Prostate gland (tissue), 2 donors: ENCODE measurements around the gene ASIC2. TPM values are rescaled to one million over a fixed set of nuclear protein-coding genes. Genes with fewer than 3 reads are reported as not detected.
"Not testable (repeated sequence)": the region's sequence is repeated elsewhere in the genome, so short reads cannot be mapped to it uniquely, and the experiment has no call there.

ENCODE experiments used
- DNase-seq: peaks from one replicate; pipeline ENCODE4 v3.0.0-alpha.2; 2019; ENCODE audit warnings: low spot score
- H3K27ac ChIP-seq, 2 donors: fragments of 200-600 bp; sonication (generic); 2 replicates each; pipeline ENCODE4 v1.5.1; 2017 to 2019
- H3K27me3 ChIP-seq: fragments of 200-600 bp; sonication (generic); replicated peaks from 2 replicates; pipeline ENCODE4 v1.5.1; 2019; ENCODE audit not compliant: insufficient read depth
- H3K36me3 ChIP-seq, 2 donors: fragments of 200-600 bp; sonication (generic); 1 replicate in 1 of 2; 2 replicates in 1 of 2; pipeline versions ENCODE4 v1.5.1 to v1.8.1; 2017 to 2019
- H3K4me1 ChIP-seq: fragments of 200-600 bp; sonication (generic); replicated peaks from 2 replicates; pipeline ENCODE4 v1.5.1; 2019
- H3K4me3 ChIP-seq, 2 donors: fragments of 200-600 bp; sonication (generic); 2 replicates each; pipeline ENCODE4 v1.5.1; 2017 to 2019
- H3K9me3 ChIP-seq: fragments of 200-600 bp; sonication (generic); 2 replicates; pipeline ENCODE4 v1.5.1; 2017
- CTCF ChIP-seq, 4 experiments: fragments of 200-600 bp in 2 of 4; fragments of 450-650 bp in 2 of 4; sonication (generic) in 2 of 4; IDR thresholded peaks; 1 replicate in 3 of 4; 2 replicates in 1 of 4; pipeline ENCODE4 v1.5.1; 2016 to 2019; ENCODE audit warnings: antibody characterized with exemption in 4 of 4, mild to moderate bottlenecking in 2 of 4, moderate library complexity in 2 of 4
- POLR2A ChIP-seq: fragments of 450-650 bp; IDR thresholded peaks from one replicate; pipeline ENCODE4 v1.6.1; 2016; ENCODE audit warnings: antibody characterized with exemption, mild to moderate bottlenecking
- POLR2AphosphoS5 ChIP-seq: sonication (generic); formaldehyde crosslinking; IDR thresholded peaks from one replicate; pipeline ENCODE4 v1.6.1; 2017; ENCODE audit warnings: antibody characterized with exemption
- WGBS: methylation state at CpG from one replicate; pipeline ENCODE4 v1.1.5; 2018; 5-methylcytosine and 5-hydroxymethylcytosine counted together
- intact Hi-C: fragments of 100-400 bp; cut with DNase I; formaldehyde crosslinking; loops from one replicate; pipeline ENCODE4 v1.14.2; 2022
- total RNA-seq, 2 donors: library from RNA; depleted of rRNA; stranded (reverse); fragments of >200 nt; gene quantifications; one replicate each; pipeline ENCODE4 v1.1.0, GENCODE V29; 2016

ASIC2 gene
- total RNA-seq, 2 donors from 2014 or later = 3.2 TPM; not detected in 1

DNA sequence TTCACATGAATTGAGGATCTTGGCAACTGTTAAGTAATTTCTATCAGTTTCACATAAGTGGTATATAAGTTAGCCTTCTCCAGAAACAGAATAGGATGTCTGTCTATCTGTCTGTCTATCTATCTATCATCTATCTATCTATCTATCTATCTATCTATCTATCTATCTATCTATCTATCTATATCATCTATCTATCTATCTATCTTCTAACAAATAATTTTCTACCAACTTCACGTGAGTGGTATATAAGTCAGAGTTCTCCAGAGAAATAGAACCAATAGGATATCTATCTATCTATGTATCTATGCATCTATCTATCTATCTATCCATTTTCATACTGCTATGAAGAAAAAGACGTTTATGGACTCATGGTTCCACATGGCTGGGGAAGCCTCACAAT is 312.9 kb downstream of the ASIC2 start:
- no peak for DNase-seq
- Histone ChIP-seq H3K36me3 (no peaks in the 10 kb centered on the region), H3K4me3 (no peak overlapping the region), H3K9me3 (no peaks in the 10 kb centered on the region), H3K27me3 (no peaks in the 10 kb centered on the region), H3K4me1 (no peaks in the 10 kb centered on the region), H3K27ac (no peak overlapping the region)
- WGBS = 64% methylated on average over 2 of the region's 2 CpGs
- intact Hi-C loops = no loop called here
- TF ChIP-seq CTCF (IDR thresholded peaks at IDR 0.05) (no peak), POLR2A (no peak), POLR2AphosphoS5 (no peak)

DNA sequence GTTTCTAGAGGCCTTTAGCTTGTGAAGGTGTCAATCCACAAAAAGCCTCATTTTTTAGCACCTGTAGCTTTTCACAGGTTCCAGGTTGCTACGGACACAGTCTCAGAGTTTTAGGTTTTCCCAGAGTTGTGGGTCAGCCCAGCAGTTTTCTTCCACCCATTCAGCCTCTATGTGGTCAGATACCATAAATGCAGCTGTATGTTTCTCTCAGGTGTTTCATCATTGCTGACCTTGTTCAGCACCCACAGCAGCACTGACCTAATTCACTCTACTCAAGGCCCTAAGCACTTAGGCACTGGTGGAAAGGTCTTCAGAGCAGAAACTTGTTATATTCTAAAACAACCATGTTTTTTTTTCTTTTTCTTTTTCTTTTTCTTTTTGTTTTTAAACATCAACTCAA is 316.5 kb downstream of the ASIC2 start:
- DNase-seq = no peak
- TF ChIP-seq CTCF (IDR thresholded peaks at IDR 0.05) = no peak
- TF ChIP-seq POLR2A = no peak
- TF ChIP-seq POLR2AphosphoS5 = no peak

DNA sequence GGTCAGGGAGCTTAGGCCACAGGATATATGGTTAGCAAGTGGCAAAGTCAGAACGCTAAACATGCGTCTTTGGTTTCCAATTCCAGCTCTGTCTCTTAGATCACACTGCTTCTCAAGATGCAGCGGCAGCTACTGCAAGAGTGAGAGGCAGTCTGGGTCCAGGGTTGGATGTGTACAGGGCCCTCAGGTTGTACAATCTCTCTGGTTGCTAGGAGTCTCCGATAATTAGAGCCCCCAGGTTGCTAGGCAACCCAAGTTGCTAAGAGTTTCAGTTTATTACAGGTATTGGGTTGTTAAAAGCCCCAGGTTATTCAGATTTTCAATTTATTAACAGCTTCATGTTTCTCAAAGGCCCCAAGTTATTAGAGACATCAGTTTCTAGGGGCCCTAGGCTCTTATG is 317.0 kb downstream of the ASIC2 start:
- 57% methylated on average over 4 of the region's 4 CpGs for WGBS
- DNase-seq = no peak
- TF ChIP-seq POLR2AphosphoS5 = no peak
- no peak for TF ChIP-seq CTCF (IDR thresholded peaks at IDR 0.05)
- TF ChIP-seq POLR2A = no peak
- Histone ChIP-seq H3K4me1 (no peaks in the 10 kb centered on the region), H3K4me3 (no peak overlapping the region), H3K9me3 (no peaks in the 10 kb centered on the region), H3K27ac (no peak overlapping the region), H3K36me3 (no peaks in the 10 kb centered on the region), H3K27me3 (no peaks in the 10 kb centered on the region)
- intact Hi-C loops = no loop called here

More for the DNA sequence above, 316.5 kb downstream of the ASIC2 start:
- Histone ChIP-seq H3K9me3 (no peaks in the 10 kb centered on the region), H3K27ac (no peak overlapping the region), H3K27me3 (no peaks in the 10 kb centered on the region), H3K36me3 (no peaks in the 10 kb centered on the region), H3K4me1 (no peaks in the 10 kb centered on the region), H3K4me3 (no peak overlapping the region)
- WGBS = 89% methylated on average over 1 of the region's 1 CpG
- intact Hi-C loops = no loop called here

DNA sequence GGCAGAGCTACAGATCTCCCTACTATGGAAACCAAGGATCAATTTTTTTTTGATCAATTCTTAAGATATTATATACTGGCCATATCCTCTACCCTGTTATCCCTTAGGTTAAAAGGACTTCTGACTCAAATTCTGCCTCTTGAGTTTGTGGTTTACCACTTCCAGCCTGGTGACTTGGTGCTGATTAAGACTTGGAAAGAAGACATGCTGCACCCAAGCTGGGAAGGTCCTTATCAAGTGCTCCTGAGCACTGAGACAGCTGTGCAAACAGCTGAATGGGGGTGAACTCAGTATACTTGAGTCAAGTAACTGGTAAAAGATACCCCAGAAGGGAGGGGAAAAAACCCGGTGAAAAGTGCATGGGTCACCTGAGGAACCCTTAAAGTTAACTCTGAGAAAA is 321.9 kb downstream of the ASIC2 start:
- Histone ChIP-seq H3K9me3 (no peaks in the 10 kb centered on the region), H3K27me3 (no peaks in the 10 kb centered on the region), H3K27ac (no peak overlapping the region), H3K4me3 (no peak overlapping the region), H3K36me3 (no peaks in the 10 kb centered on the region), H3K4me1 (no peaks in the 10 kb centered on the region)
- intact Hi-C loops = no loop called here
- 80% methylated on average over 1 of the region's 1 CpG for WGBS
- DNase-seq = no peak
- TF ChIP-seq POLR2A = no peak
- TF ChIP-seq CTCF (IDR thresholded peaks at IDR 0.05) = no peak
- no peak for TF ChIP-seq POLR2AphosphoS5

- Histone ChIP-seq H3K27ac (no peak overlapping the region), H3K9me3 (no peaks in the 10 kb centered on the region), H3K4me3 (no peak overlapping the region), H3K27me3 (no peaks in the 10 kb centered on the region), H3K36me3 (no peaks in the 10 kb centered on the region), H3K4me1 (no peaks in the 10 kb centered on the region)
- WGBS = 63% methylated on average over 3 of the region's 3 CpGs
- DNase-seq = no peak
- intact Hi-C loops = no loop called here
- no peak for TF ChIP-seq POLR2A
- no peak for TF ChIP-seq CTCF (IDR thresholded peaks at IDR 0.05)
- TF ChIP-seq POLR2AphosphoS5 = no peak
These were observed 322.8 kb downstream of the ASIC2 start for GRCh38 chr17:32970281-32970680.

GRCh38 chr17:32969231-32969630 is 323.9 kb downstream of the ASIC2 start:
- DNase-seq, H3K27me3 ChIP-seq, H3K9me3 ChIP-seq, H3K36me3 ChIP-seq, intact Hi-C loops, H3K27ac ChIP-seq, H3K4me3 ChIP-seq, H3K4me1 ChIP-seq: not testable (repeated sequence)
- WGBS = 68% methylated on average over 4 of the region's 4 CpGs
